GM21825 (cell line): Measurements from ENCODE around the gene FAM53B.
"Not testable (repeated sequence)": the region's sequence is repeated elsewhere in the genome, so short reads cannot be mapped to it uniquely, and the experiment has no call there.

Experiments
- ATAC-seq: cut with Tn5 transposase; IDR thresholded peaks from one replicate; pipeline ENCODE4 v1.9.1; 2021; ENCODE audit warnings: mild to moderate bottlenecking, moderate library complexity; ENCODE audit not compliant: unreplicated experiment

The FAM53B gene

GRCh38 chr10:124744102-124745050 lies at the start of gene FAM53B:
FAM53B (minus strand) TSS chr10:124744378; CDS start chr10:124706713, 37,665 bp downstream.
- peak; percentile 67 for ATAC-seq

- no peak for ATAC-seq
Observed at GRCh38 chr10:124792998-124793352, 48.8 kb upstream of the FAM53B start.

- ATAC-seq = peak; percentile 91
Observed at GRCh38 chr10:124791547-124792348, 47.6 kb upstream of the FAM53B start, which contains the start of gene EEF1AKMT2. EEF1AKMT2 (minus strand) TSS chr10:124791887; CDS start chr10:124791833, 54 bp downstream.

- not testable (repeated sequence) for ATAC-seq
Observed at GRCh38 chr10:124782900-124783299, 38.7 kb upstream of the FAM53B start.

GRCh38 chr10:124768791-124769190 lies 24.6 kb upstream of the FAM53B start:
- no peak for ATAC-seq

GRCh38 chr10:124765256-124765655 lies 21.1 kb upstream of the FAM53B start:
- ATAC-seq = no peak

GRCh38 chr10:124763267-124763666 lies 19.1 kb upstream of the FAM53B start:
- ATAC-seq = no peak

GRCh38 chr10:124762281-124762680 lies 18.1 kb upstream of the FAM53B start:
- ATAC-seq = no peak

GRCh38 chr10:124756156-124756903 lies 12.2 kb upstream of the FAM53B start:
- no peak for ATAC-seq

GRCh38 chr10:124755581-124755980 lies 11.4 kb upstream of the FAM53B start:
- ATAC-seq = no peak

GRCh38 chr10:124754227-124754626 lies 10.0 kb upstream of the FAM53B start:
- no peak for ATAC-seq

- ATAC-seq = no peak
Observed at GRCh38 chr10:124748953-124749645, 4.9 kb upstream of the FAM53B start.

- ATAC-seq = no peak
Observed at GRCh38 chr10:124748166-124748565, 4.0 kb upstream of the FAM53B start.

GRCh38 chr10:124747745-124748144 lies 3.6 kb upstream of the FAM53B start:
- ATAC-seq = no peak

GRCh38 chr10:124746992-124747391 lies 2.8 kb upstream of the FAM53B start:
- ATAC-seq = no peak

GRCh38 chr10:124746447-124746846 lies 2.3 kb upstream of the FAM53B start:
- not testable (repeated sequence) for ATAC-seq

- ATAC-seq = no peak
Observed at GRCh38 chr10:124745673-124746072, 1.5 kb upstream of the FAM53B start.

GRCh38 chr10:124745252-124745651 lies 1.1 kb upstream of the FAM53B start:
- ATAC-seq = no peak

GRCh38 chr10:124743191-124744101 lies 732 bp downstream of the FAM53B start:
- peak; percentile 18 for ATAC-seq
